T47D (cell line): ENCODE measurements around the gene CHST15.

Experiments used
- DNase-seq, 2 experiments: peaks; one replicate each; pipeline versions ENCODE4 v3.0.0 to v3.0.0-alpha.2; 2011 to 2012; ENCODE audit warnings: low read depth in 1 of 2, low spot score in 1 of 2
- JUND ChIP-seq: IDR thresholded peaks from 2 replicates; pipeline ENCODE4 v1.6.1; 2012; ENCODE audit warnings: low read depth
- in situ Hi-C: cut with HindIII; loops from 2 replicates; pipeline ENCODE4 v1.10.0; 2016; ENCODE audit warnings: low sequenced_read_pairs, low pct_unique_long_range_greater_than_20kb

Gene CHST15

DNA sequence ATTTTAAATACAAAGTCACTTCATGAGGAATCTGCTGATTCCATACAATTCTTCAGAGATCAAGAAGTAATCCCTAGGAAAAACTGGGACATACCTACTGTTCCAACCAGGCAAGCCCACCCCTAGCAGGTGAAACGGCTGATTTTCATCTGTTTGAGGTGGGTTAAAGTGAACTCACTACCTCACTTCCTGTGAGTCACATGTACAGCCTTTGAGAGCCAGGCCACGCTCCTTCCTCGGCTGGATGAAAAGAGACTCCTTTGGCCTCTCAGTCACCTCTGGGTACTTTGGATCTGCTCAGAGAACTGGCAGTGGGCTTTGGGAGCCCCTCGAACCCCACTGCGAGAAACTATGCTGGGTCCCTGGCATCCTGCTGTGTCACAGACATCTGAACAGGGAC is 68.2 kb downstream of the CHST15 start:
- in situ Hi-C loops = no loop called here
- no peak for DNase-seq
- TF ChIP-seq JUND = no peak

DNA sequence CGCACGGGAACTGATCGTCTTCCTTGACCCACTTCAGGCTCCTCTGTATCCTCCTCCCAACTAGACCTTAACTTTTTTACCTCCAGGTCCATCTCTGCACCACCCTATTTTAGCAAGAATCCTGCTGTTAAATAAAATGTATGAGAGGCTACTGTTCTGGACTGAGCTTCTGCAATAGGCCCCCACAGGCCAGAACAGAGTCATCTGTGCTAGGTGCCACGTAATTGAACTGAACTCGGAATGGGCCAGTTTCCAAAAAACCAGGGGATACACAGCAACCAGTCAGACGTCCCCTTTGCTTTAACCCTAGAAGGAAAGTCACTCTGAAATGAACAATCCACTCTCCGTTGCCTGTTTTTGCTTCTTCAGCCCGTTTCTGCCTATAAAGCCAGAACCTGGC is 71.3 kb downstream of the CHST15 start:
- no peak for DNase-seq
- TF ChIP-seq JUND = no peak
- in situ Hi-C loops = no loop called here

DNA sequence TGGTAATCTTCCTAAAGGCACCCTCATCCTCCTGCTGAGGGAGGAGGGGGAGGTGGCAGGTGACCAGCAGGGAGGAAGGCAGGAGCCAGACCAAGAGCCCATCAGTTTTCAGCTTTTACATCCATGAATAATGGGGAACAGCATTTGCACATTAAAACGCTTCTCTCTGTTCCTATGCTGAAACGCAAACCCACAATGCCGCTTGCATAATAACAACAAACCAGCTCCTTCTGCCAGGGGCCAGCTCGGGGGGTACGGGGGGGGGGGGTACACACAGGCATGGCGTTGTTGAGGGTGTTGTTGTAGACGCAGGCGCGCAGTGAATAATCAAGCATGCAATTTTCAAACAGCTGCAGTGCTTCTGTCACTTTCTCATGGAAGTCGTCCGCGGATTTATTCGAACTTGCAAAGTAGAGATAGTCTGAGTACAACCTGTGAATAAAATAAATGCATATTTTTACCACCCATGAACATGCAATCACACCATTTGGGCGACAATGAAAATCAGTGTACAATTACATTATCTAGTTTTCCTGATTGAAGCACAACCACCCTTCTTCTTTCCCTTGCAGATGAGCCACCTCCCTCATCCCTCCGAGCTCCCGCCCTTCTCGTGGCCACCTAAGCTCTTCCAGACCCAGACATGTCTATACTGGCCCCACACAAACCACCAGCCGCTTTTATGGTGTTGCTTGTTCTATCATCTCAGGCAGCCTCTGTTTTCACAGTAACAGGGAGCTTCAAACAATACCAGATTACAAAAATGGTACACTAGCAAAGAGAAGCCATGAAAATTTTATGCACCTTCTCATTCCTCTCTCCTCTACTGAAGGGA is 72.2 kb downstream of the CHST15 start:
- no peak for DNase-seq
- TF ChIP-seq JUND = no peak
- in situ Hi-C loops = no loop called here

DNA sequence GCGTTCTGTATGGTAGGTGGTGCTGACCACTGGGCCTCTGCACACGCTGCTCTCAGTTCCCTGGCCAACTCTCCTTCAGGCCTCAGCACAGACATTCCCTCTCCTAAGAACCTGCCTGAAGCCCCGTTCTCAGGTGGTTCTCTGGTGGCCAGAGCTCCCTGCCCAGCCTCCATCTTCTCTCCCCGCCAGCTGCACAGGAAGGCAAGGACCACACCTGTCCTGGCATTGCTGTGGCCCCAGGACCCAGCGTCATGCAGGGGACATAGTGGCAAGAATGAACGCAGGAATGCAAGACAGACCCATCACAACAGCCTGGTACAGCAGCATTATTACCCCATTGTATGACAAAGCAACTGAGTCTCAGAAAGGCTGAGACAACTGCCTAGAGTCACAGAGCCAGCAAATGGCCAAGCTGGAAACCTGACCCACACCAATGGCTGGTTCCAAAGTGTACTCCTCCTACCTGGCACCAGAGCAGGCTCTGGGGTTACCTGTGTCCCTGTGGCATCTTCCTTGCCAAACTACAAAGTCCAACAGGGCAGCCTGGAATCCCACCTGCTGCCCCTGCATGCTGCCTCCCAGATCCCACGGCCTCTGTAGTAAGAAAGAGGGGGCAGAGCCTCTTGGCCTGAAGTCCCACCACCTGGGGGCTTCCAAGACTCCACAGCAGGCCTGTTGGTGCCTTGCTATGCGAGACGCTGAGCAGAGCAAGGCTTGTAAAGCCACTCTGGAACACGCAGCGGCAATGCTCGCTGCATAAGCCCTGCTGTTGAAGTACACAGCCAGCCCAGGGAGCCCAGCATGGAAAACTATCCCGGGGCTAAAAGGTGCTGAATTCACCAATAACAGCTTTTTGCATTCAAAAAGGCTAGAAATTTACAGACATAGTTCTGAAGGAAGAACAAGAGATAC is 73.3 kb downstream of the CHST15 start:
- no peak for DNase-seq
- in situ Hi-C loops = no loop called here
- TF ChIP-seq JUND = no peak

DNA sequence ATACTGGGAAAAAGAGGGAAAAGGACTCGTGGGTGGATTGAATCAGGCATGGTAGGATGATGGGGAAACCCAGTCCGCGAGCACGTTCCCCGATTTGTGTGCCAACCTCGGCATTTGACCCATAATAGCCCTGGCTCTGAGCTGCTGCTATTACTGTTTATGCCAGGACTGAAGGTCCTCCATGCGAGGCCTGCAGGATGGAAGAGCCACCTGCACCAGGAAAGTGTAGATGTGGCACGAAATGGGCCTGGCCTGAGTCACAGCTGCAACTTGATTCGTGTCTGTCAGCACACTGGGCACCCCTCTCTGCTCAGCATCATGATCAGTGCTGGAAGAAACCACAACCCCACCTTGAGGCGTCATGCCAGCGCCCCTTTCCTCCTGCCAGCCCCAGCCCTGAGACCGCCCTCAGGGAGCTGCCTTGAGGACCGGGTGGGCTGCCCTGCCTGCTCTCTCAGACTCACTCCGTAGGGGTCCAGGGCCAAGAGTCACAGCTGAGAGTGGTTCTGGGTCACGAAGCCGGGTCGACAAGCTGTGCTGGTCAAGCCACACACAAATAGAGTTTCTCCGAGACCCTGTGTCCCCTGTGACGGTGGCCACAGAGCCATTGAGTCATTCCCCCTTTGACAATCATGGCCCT is 74.4 kb downstream of the CHST15 start:
- no peak for TF ChIP-seq JUND
- DNase-seq = no peak
- in situ Hi-C loops = no loop called here

DNA sequence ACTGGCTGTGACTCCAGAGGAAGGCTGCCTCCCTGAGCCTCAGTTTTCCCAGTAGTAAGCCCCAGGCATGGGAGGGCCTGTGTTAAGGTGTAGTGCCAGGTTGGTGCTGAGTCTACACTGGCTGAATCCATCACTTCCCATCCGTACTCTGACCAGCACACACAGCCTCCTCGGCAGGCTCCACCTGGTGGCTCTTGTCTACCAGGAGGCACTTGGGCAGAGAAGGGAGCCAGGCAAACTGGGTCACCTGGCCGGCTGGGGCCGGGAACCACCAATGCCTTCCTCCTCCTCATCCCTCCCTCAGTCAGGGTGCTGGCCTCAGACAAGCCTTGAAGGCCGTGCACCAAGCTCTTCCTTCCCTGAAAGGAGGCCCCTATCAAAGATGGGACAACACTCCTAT is 75.7 kb downstream of the CHST15 start:
- in situ Hi-C loops = no loop called here
- TF ChIP-seq JUND = no peak

DNA sequence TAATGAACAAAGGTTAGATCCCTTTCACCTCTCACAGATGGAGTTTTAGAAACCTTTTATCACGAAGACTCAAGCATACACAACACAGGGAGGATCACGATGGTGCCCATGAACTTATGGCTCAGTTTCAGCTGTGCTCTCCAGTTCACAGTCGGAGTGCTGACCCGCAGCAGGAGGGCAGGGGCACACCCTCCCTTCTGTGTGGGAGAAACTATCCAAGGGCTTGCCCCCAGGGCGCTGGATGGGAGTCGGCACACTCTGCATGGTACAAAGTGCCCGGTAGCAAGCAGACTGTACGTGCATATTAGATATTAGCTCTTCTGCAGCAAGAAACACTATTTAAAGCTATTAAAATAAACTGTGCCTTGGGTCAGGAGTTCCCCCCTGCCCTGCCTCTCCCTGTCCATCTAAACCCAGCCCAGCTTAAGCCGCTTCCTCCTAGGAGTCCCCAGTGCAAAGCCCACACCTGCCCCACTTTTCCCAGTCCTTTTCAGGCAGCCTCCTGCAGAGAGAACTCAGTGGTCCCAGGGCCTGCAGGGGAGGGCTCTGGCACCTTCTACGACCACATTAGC is 76.5 kb downstream of the CHST15 start:
- in situ Hi-C loops = no loop called here
- TF ChIP-seq JUND = no peak
- no peak for DNase-seq

More for the DNA sequence above, 75.7 kb downstream of the CHST15 start:
- no peak for DNase-seq

DNA sequence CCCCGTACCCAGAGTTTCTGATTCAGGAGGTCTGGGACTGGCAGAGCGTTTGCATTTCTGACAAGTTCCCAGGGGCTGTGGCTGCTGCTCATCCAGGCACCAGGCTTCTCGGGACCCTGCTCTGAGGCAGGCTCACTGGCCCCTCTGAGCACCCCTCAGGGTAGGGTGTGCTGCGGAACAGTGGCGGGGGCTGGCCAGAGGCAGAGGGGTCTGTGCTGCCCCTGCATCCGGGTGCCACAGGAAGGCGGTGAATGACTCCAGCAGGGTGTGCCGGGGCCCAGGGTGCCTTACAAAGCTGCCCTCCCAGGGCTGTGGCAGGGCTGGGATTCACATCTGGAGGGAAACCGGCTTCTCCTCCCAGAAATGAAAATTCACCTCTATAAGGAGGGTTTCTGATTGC is 77.4 kb downstream of the CHST15 start:
- in situ Hi-C loops = no loop called here
- TF ChIP-seq JUND = no peak
- DNase-seq = no peak

DNA sequence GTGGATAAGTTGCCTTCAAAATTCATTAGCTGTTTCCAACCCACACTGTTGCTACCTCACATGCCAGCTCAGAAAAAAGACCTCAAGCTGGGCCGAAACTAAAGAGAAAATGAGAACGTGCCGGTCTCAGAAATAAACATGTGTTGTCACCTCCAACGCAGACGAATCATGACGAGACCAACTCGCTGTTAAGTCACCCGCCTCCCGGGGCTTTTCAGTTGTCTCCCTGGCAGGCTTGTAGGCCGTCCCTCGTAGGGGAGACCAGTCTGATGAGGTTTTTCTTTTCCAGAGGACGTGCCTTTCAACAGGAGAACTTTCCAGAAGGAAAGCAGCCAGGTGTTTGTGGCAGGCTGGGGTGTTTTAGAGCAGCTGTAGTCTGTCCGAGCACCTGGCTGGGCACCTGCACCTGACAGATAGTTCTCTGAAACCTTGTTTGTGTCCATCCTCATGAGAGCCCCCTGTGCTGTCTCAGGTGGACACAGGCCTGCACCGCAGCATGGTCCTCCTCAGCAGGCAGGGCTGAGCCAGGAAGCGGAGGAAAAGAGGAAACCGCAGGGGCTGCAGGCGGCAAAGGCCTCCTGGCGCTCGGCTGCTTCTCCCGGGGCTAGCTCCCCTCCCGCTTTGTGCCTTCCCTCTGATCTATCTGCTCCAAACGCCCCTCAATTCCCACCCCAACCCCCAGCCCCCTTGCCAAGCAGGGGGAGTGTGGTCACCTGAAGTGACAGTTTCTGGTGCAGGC is 78.8 kb downstream of the CHST15 start:
- no peak for DNase-seq
- in situ Hi-C loops = no loop called here
- no peak for TF ChIP-seq JUND

DNA sequence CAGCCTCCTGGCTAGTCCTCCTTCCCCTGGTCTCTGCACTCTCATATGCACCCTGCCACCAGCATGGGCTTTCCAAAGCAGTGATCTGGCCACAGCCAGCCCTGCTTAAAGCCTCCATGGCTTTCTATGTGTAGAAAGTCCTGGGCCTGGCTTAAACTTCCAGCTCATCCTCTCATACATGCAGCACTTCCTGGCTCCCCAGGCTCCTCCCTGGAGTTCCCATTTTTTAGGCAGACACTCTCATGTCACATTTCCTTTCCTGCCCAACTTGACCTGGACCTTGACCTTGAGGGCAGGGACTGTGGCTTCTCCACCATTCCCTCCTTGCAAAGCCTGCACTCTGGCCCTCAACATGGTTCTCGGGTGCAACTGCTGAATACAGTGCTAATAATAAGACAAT is 79.5 kb downstream of the CHST15 start:
- TF ChIP-seq JUND = no peak
- DNase-seq = no peak
- in situ Hi-C loops = no loop called here

DNA sequence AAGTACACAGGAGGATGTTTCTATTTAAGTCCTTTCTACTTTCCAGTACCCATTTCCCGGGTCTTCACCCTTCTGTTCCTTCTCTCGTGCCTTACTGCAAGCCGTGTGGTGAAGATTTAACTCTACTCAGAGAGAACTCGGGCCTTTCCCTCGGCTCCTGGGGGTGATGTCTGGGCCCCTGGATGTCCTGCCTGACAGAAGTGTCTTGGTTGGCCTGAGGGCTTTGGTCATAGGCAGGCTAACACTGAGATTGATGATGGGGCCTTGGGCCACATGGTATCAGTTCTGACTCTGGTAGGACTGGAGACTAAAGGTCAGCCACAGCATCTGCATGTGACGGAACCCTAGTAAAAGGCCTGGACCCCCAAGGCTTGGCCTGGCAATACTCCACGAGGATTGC is 80.4 kb downstream of the CHST15 start:
- in situ Hi-C loops = no loop called here
- no peak for TF ChIP-seq JUND
- no peak for DNase-seq

DNA sequence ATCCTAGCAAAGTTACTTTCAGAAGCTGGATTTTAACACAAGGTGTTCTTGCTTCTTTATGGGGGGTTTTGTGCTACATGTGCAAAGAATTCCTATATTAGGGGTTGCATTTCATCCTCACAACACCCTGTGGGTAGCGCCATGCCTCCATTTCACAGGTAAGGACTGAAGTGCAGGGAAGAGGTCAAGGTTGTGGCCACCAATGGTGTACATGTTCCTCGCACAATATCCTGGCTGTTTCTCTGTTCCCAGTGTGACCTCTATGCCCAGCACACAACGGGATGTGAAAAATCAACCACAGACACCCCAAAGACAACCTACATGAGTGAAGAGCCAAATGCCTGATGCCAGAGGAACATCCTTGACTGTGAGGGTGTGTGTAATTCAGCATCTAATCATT is 80.8 kb downstream of the CHST15 start:
- no peak for DNase-seq
- TF ChIP-seq JUND = no peak
- in situ Hi-C loops = no loop called here
